ENCODE results near the gene FLCN. TPM values are rescaled to one million over a fixed set of nuclear protein-coding genes. Genes with fewer than 3 reads are reported as not detected.
A peak's percentile ranks its signal among the peaks of the same experiment; 100 is the strongest.

Gene FLCN
- total and polyA plus RNA-seq, 5 donors from 2014 or later, result 6.6 to 60.5 (median 8.0) TPM

GRCh38 chr17:17206124-17206912, 30.6 kb downstream of the FLCN start, which contains the start of gene PLD6:
Gene PLD6 (minus strand): TSS chr17:17206333. CDS start chr17:17206286, 47 bp downstream.
- Histone ChIP-seq H3K4me1 (ENCODE audit: control insufficient read depth, insufficient read depth, low read length, poor library complexity, severe bottlenecking) (peaks cover 26% of the 10 kb centered on the region), H3K36me3 (ENCODE audit: control insufficient read depth, insufficient read depth, low read length) (peaks cover 13% of the 10 kb centered on the region), H3K9me3 (ENCODE audit: control insufficient read depth in 2 of 2, low read length in 2 of 2) (no peaks in the 10 kb centered on the region), H3K4me3 (ENCODE audit: low read depth, low read length) (peak within 1 kb of the TSS; percentile 59), H3K27ac (ENCODE audit: insufficient read depth, low read length, poor library complexity, severe bottlenecking) (peak within 1 kb of the TSS; percentile 76), H3K27me3 (ENCODE audit: control insufficient read depth, insufficient read depth, low read length) (no peaks in the 10 kb centered on the region)
- Mint-ChIP-seq H3K9me3 (peaks cover 0 to 2% (median 0%) of the 10 kb centered on the region in 7 donors), H3K27me3 (no peaks in the 10 kb centered on the region), H3K4me3 (peak within 1 kb of the TSS; percentile 89 to 96 (median 94)), H3K27ac (peak within 1 kb of the TSS; percentile 91 to 93 (median 92)), H3K36me3 (peaks cover 8% of the 10 kb centered on the region), H3K4me1 (peaks cover 0 to 39% (median 16%) of the 10 kb centered on the region in 4 donors)
- DNase-seq (peak; percentile 86 to 92 (median 88)), ATAC-seq (ENCODE audit: low read depth in 2 of 2) (peak; percentile 77 to 80)

- Histone ChIP-seq H3K9me3 (ENCODE audit: control insufficient read depth in 2 of 2, low read length in 2 of 2) (no peaks in the 10 kb centered on the region), H3K4me1 (ENCODE audit: control insufficient read depth, insufficient read depth, low read length, poor library complexity, severe bottlenecking) (peaks cover 26% of the 10 kb centered on the region), H3K4me3 (ENCODE audit: low read depth, low read length) (peak overlapping the region; percentile 59), H3K27ac (ENCODE audit: insufficient read depth, low read length, poor library complexity, severe bottlenecking) (peak overlapping the region; percentile 76), H3K27me3 (ENCODE audit: control insufficient read depth, insufficient read depth, low read length) (no peaks in the 10 kb centered on the region), H3K36me3 (ENCODE audit: control insufficient read depth, insufficient read depth, low read length) (peaks cover 14% of the 10 kb centered on the region)
- Mint-ChIP-seq H3K4me1 (peaks cover 0 to 39% (median 17%) of the 10 kb centered on the region in 4 donors), H3K27ac (peak overlapping the region; percentile 66 to 93 (median 91)), H3K4me3 (peak overlapping the region; percentile 89 to 96 (median 94)), H3K36me3 (peaks cover 12% of the 10 kb centered on the region), H3K9me3 (peaks cover 0 to 2% (median 0%) of the 10 kb centered on the region in 7 donors), H3K27me3 (no peaks in the 10 kb centered on the region)
- ATAC-seq (ENCODE audit: low read depth in 2 of 2) (peak; percentile 41 to 45), DNase-seq (peak; percentile 35 to 68 (median 44))
Measured at GRCh38 chr17:17205368-17206123, 31.4 kb downstream of the FLCN start.

- DNase-seq (no peak), ATAC-seq (ENCODE audit: low read depth in 2 of 2) (no peak)
- peak overlapping the region; percentile 76 for H3K27ac ChIP-seq (ENCODE audit: insufficient read depth, low read length, poor library complexity, severe bottlenecking)
- Mint-ChIP-seq H3K9me3 (peaks cover 0 to 2% (median 0%) of the 10 kb centered on the region in 7 donors), H3K27me3 (no peaks in the 10 kb centered on the region), H3K4me3 (peak overlapping the region; percentile 89 to 96 (median 94)), H3K36me3 (peaks cover 19% of the 10 kb centered on the region), H3K4me1 (peaks cover 0 to 39% (median 20%) of the 10 kb centered on the region in 4 donors), H3K27ac (peak overlapping the region; percentile 66 to 91 (median 86))
- H3K4me1 ChIP-seq (ENCODE audit: control insufficient read depth, insufficient read depth, low read length, poor library complexity, severe bottlenecking), result peaks cover 26% of the 10 kb centered on the region
- H3K4me3 ChIP-seq (ENCODE audit: low read depth, low read length), result peak overlapping the region; percentile 59
- H3K36me3 ChIP-seq (ENCODE audit: control insufficient read depth, insufficient read depth, low read length), result peaks cover 16% of the 10 kb centered on the region
- no peaks in the 10 kb centered on the region for H3K27me3 ChIP-seq (ENCODE audit: control insufficient read depth, insufficient read depth, low read length)
- H3K9me3 ChIP-seq (ENCODE audit: control insufficient read depth in 2 of 2, low read length in 2 of 2), result no peaks in the 10 kb centered on the region
Measured at GRCh38 chr17:17204635-17205231, 32.2 kb downstream of the FLCN start.

GRCh38 chr17:17204041-17204591, 32.9 kb downstream of the FLCN start:
- Histone ChIP-seq H3K27ac (ENCODE audit: insufficient read depth, low read length, poor library complexity, severe bottlenecking) (peak overlapping the region; percentile 76), H3K4me3 (ENCODE audit: low read depth, low read length) (peak overlapping the region; percentile 53), H3K27me3 (ENCODE audit: control insufficient read depth, insufficient read depth, low read length) (no peaks in the 10 kb centered on the region), H3K9me3 (ENCODE audit: control insufficient read depth in 2 of 2, low read length in 2 of 2) (no peaks in the 10 kb centered on the region), H3K4me1 (ENCODE audit: control insufficient read depth, insufficient read depth, low read length, poor library complexity, severe bottlenecking) (peaks cover 26% of the 10 kb centered on the region), H3K36me3 (ENCODE audit: control insufficient read depth, insufficient read depth, low read length) (peaks cover 16% of the 10 kb centered on the region)
- H3K9me3 Mint-ChIP-seq, result peaks cover 0 to 2% (median 0%) of the 10 kb centered on the region in 7 donors
- H3K4me3 Mint-ChIP-seq, result peak overlapping the region; percentile 89 to 96 (median 94)
- peak overlapping the region; percentile 57 to 91 (median 86) for H3K27ac Mint-ChIP-seq
- peaks cover 0 to 39% (median 20%) of the 10 kb centered on the region in 4 donors for H3K4me1 Mint-ChIP-seq
- no peak for DNase-seq
- no peaks in the 10 kb centered on the region for H3K27me3 Mint-ChIP-seq
- no peak for ATAC-seq (ENCODE audit: low read depth in 2 of 2)
- H3K36me3 Mint-ChIP-seq, result peaks cover 19% of the 10 kb centered on the region

GRCh38 chr17:17203173-17203730, 33.7 kb downstream of the FLCN start:
- Mint-ChIP-seq H3K9me3 (peaks cover 0 to 2% (median 0%) of the 10 kb centered on the region in 7 donors), H3K4me3 (peak overlapping the region in 1 of 4 donors; percentile 89), H3K27ac (peak overlapping the region; percentile 57 to 78 (median 69)), H3K27me3 (no peaks in the 10 kb centered on the region), H3K4me1 (peaks cover 0 to 39% (median 20%) of the 10 kb centered on the region in 4 donors), H3K36me3 (peaks cover 19% of the 10 kb centered on the region)
- Histone ChIP-seq H3K36me3 (ENCODE audit: control insufficient read depth, insufficient read depth, low read length) (peaks cover 16% of the 10 kb centered on the region), H3K4me1 (ENCODE audit: control insufficient read depth, insufficient read depth, low read length, poor library complexity, severe bottlenecking) (peaks cover 26% of the 10 kb centered on the region), H3K27ac (ENCODE audit: insufficient read depth, low read length, poor library complexity, severe bottlenecking) (no peak overlapping the region), H3K27me3 (ENCODE audit: control insufficient read depth, insufficient read depth, low read length) (no peaks in the 10 kb centered on the region), H3K4me3 (ENCODE audit: low read depth, low read length) (no peak overlapping the region), H3K9me3 (ENCODE audit: control insufficient read depth in 2 of 2, low read length in 2 of 2) (no peaks in the 10 kb centered on the region)
- ATAC-seq (ENCODE audit: low read depth in 2 of 2) (no peak), DNase-seq (no peak)

- ATAC-seq (ENCODE audit: low read depth in 2 of 2) (no peak), DNase-seq (no peak)
- Histone ChIP-seq H3K36me3 (ENCODE audit: control insufficient read depth, insufficient read depth, low read length) (peaks cover 16% of the 10 kb centered on the region), H3K4me1 (ENCODE audit: control insufficient read depth, insufficient read depth, low read length, poor library complexity, severe bottlenecking) (peaks cover 26% of the 10 kb centered on the region), H3K4me3 (ENCODE audit: low read depth, low read length) (no peak overlapping the region), H3K27me3 (ENCODE audit: control insufficient read depth, insufficient read depth, low read length) (no peaks in the 10 kb centered on the region), H3K27ac (ENCODE audit: insufficient read depth, low read length, poor library complexity, severe bottlenecking) (no peak overlapping the region), H3K9me3 (ENCODE audit: control insufficient read depth in 2 of 2, low read length in 2 of 2) (no peaks in the 10 kb centered on the region)
- Mint-ChIP-seq H3K4me3 (peak overlapping the region in 1 of 4 donors; percentile 28), H3K9me3 (peaks cover 0 to 2% (median 0%) of the 10 kb centered on the region in 7 donors), H3K4me1 (peaks cover 4 to 46% (median 22%) of the 10 kb centered on the region in 4 donors), H3K27me3 (no peaks in the 10 kb centered on the region), H3K27ac (peak overlapping the region in 1 of 3 donors; percentile 74), H3K36me3 (peaks cover 26% of the 10 kb centered on the region)
Measured at GRCh38 chr17:17201907-17202306, 35.1 kb downstream of the FLCN start.

- H3K4me3 Mint-ChIP-seq, result peak overlapping the region in 1 of 4 donors; percentile 11
- H3K27ac Mint-ChIP-seq, result peak overlapping the region in 1 of 3 donors; percentile 87
- peaks cover 5 to 42% (median 22%) of the 10 kb centered on the region in 4 donors for H3K4me1 Mint-ChIP-seq
Measured at GRCh38 chr17:17201271-17201670, 35.7 kb downstream of the FLCN start.

More at GRCh38 chr17:17201271-17201670, 35.7 kb downstream of the FLCN start:
- H3K9me3 ChIP-seq (ENCODE audit: control insufficient read depth in 2 of 2, low read length in 2 of 2), result no peaks in the 10 kb centered on the region
- peaks cover 26% of the 10 kb centered on the region for H3K36me3 Mint-ChIP-seq
- no peaks in the 10 kb centered on the region for H3K27me3 ChIP-seq (ENCODE audit: control insufficient read depth, insufficient read depth, low read length)
- ATAC-seq (ENCODE audit: low read depth in 2 of 2) (no peak), DNase-seq (no peak)
- H3K9me3 Mint-ChIP-seq, result no peaks in the 10 kb centered on the region
- peaks cover 26% of the 10 kb centered on the region for H3K4me1 ChIP-seq (ENCODE audit: control insufficient read depth, insufficient read depth, low read length, poor library complexity, severe bottlenecking)
- H3K27me3 Mint-ChIP-seq, result no peaks in the 10 kb centered on the region
- no peak overlapping the region for H3K27ac ChIP-seq (ENCODE audit: insufficient read depth, low read length, poor library complexity, severe bottlenecking)
- no peak overlapping the region for H3K4me3 ChIP-seq (ENCODE audit: low read depth, low read length)
- peaks cover 16% of the 10 kb centered on the region for H3K36me3 ChIP-seq (ENCODE audit: control insufficient read depth, insufficient read depth, low read length)

Data from CD4-positive, CD25-positive, alpha-beta regulatory T cell (primary cell).